Smooth muscle cell (in vitro differentiated cells): Measurements from ENCODE around the gene ITGA7. TPM values are rescaled to one million over a fixed set of nuclear protein-coding genes. Genes with fewer than 3 reads are reported as not detected.

Experiments
- DNase-seq: peaks from one replicate; lab custom pipeline; 2025; ENCODE audit not compliant: unreplicated experiment; lab: John Stamatoyannopoulos, UW
- H2AFZ ChIP-seq: fragments of 200-600 bp; sonication (generic); 2 replicates; pipeline ENCODE4 v1.6.0; 2016; ENCODE audit warnings: antibody characterized with exemption, low read depth, mild to moderate bottlenecking
- H3F3A ChIP-seq: fragments of 200-600 bp; sonication (generic); 2 replicates; pipeline ENCODE4 v1.6.0; 2017; ENCODE audit warnings: antibody characterized with exemption, low read depth
- H3K27ac ChIP-seq: fragments of 200-600 bp; sonication (generic); 2 replicates; pipeline ENCODE4 v1.5.1; 2016; ENCODE audit warnings: low read depth, mild to moderate bottlenecking
- H3K27me3 ChIP-seq: fragments of 200-600 bp; sonication (generic); 2 replicates; pipeline ENCODE4 v1.6.1; 2016; ENCODE audit warnings: low read depth, mild to moderate bottlenecking
- H3K36me3 ChIP-seq: fragments of 200-600 bp; sonication (generic); 2 replicates; pipeline ENCODE4 v1.5.1; 2016; ENCODE audit warnings: low read depth
- H3K4me1 ChIP-seq: fragments of 200-600 bp; sonication (generic); 2 replicates; pipeline ENCODE4 v1.5.1; 2016; ENCODE audit warnings: low read depth
- H3K4me2 ChIP-seq: fragments of 200-600 bp; sonication (generic); 2 replicates; pipeline ENCODE4 v1.6.0; 2016; ENCODE audit warnings: mild to moderate bottlenecking
- H3K4me3 ChIP-seq: fragments of 200-600 bp; sonication (generic); 2 replicates; pipeline ENCODE4 v1.5.1; 2016; ENCODE audit warnings: mild to moderate bottlenecking
- H3K79me2 ChIP-seq: fragments of 200-600 bp; sonication (generic); 2 replicates; pipeline ENCODE4 v1.6.0; 2016; ENCODE audit warnings: low read depth, mild to moderate bottlenecking
- H3K9ac ChIP-seq: fragments of 200-600 bp; sonication (generic); 2 replicates; pipeline ENCODE4 v1.6.0; 2016; ENCODE audit warnings: low read depth
- H3K9me3 ChIP-seq: fragments of 200-600 bp; sonication (generic); replicated peaks from 2 replicates; pipeline ENCODE4 v1.5.1; 2016; ENCODE audit warnings: low read depth
- H4K20me1 ChIP-seq: fragments of 200-600 bp; sonication (generic); 2 replicates; pipeline ENCODE4 v1.6.0; 2016; ENCODE audit warnings: low read depth
- CTCF ChIP-seq: fragments of 200-600 bp; sonication (generic); IDR thresholded peaks from 2 replicates; pipeline ENCODE4 v1.5.1; 2017; ENCODE audit warnings: borderline replicate concordance, mild to moderate bottlenecking, antibody characterized with exemption; ENCODE audit not compliant: insufficient read depth, poor library complexity, severe bottlenecking
- WGBS: methylation state at CpG from one replicate; pipeline ENCODE4 v1.1.7; 2016; ENCODE audit warnings: low lambda C conversion rate; 5-methylcytosine and 5-hydroxymethylcytosine counted together
- polyA plus RNA-seq: library from polyadenylated mRNA; unstranded; fragments of >200 nt; fragmentation: Nextera tagmentation; extraction: Ambion mirVana; gene quantifications from 2 replicates; pipeline ENCODE4 v1.2.1, GENCODE V29; 2016
- total RNA-seq: library from RNA; depleted of rRNA; stranded (reverse); fragments of >200 nt; gene quantifications from 2 replicates; pipeline ENCODE4 v1.2.3, GENCODE V29; 2014

Gene ITGA7
- total and polyA plus RNA-seq, 2 experiments from 2014 or later: 0.90 to 1.1 TPM

GRCh38 chr12:55700255-55701018, 7.3 kb downstream of the ITGA7 start:
- DNase-seq: no peak
- H2AFZ ChIP-seq: no peak overlapping the region
- WGBS: 90% methylated on average over 16 of the region's 21 CpGs
- no peaks in the 10 kb centered on the region for H3K27me3 ChIP-seq
- no peaks in the 10 kb centered on the region for H3K9me3 ChIP-seq
- H3K36me3 ChIP-seq: no peaks in the 10 kb centered on the region
- H3K79me2 ChIP-seq: no peaks in the 10 kb centered on the region
- no peak overlapping the region for H3K9ac ChIP-seq
- H3K27ac ChIP-seq: no peak overlapping the region
- no peak overlapping the region for H3K4me3 ChIP-seq
- no peaks in the 10 kb centered on the region for H3K4me1 ChIP-seq
- no peak for TF ChIP-seq CTCF
- no peaks in the 10 kb centered on the region for H4K20me1 ChIP-seq
- H3F3A ChIP-seq: no peaks in the 10 kb centered on the region
- H3K4me2 ChIP-seq: no peak overlapping the region

- H3K9me3 ChIP-seq: no peaks in the 10 kb centered on the region
- H3K79me2 ChIP-seq: no peaks in the 10 kb centered on the region
- no peak overlapping the region for H3K4me2 ChIP-seq
- no peaks in the 10 kb centered on the region for H3K36me3 ChIP-seq
- H3F3A ChIP-seq: no peaks in the 10 kb centered on the region
- 88% methylated on average over 5 of the region's 5 CpGs for WGBS
- no peaks in the 10 kb centered on the region for H3K4me1 ChIP-seq
- H3K9ac ChIP-seq: no peak overlapping the region
- H2AFZ ChIP-seq: no peak overlapping the region
- no peak for TF ChIP-seq CTCF
- H3K27me3 ChIP-seq: no peaks in the 10 kb centered on the region
- H4K20me1 ChIP-seq: no peaks in the 10 kb centered on the region
- H3K4me3 ChIP-seq: no peak overlapping the region
- no peak for DNase-seq
- H3K27ac ChIP-seq: no peak overlapping the region
Measured at GRCh38 chr12:55699471-55700055, 8.1 kb downstream of the ITGA7 start.

- H3K79me2 ChIP-seq: no peaks in the 10 kb centered on the region
- no peaks in the 10 kb centered on the region for H3K36me3 ChIP-seq
- H3K27me3 ChIP-seq: no peaks in the 10 kb centered on the region
- DNase-seq: no peak
- WGBS: 89% methylated on average over 1 of the region's 1 CpG
- H2AFZ ChIP-seq: no peak overlapping the region
- no peaks in the 10 kb centered on the region for H3F3A ChIP-seq
- no peak overlapping the region for H3K27ac ChIP-seq
- TF ChIP-seq CTCF: no peak
- no peak overlapping the region for H3K9ac ChIP-seq
- H4K20me1 ChIP-seq: no peaks in the 10 kb centered on the region
- H3K4me2 ChIP-seq: no peak overlapping the region
- no peaks in the 10 kb centered on the region for H3K9me3 ChIP-seq
- H3K4me3 ChIP-seq: no peak overlapping the region
- H3K4me1 ChIP-seq: no peaks in the 10 kb centered on the region
Measured at GRCh38 chr12:55698965-55699364, 8.7 kb downstream of the ITGA7 start.
